PFSK-1 (cell line): ENCODE results near the gene MAP2K7.

ENCODE experiments used
- FOXP2 ChIP-seq: optimal IDR thresholded peaks from 2 replicates; pipeline ENCODE3; 2011; ENCODE audit warnings: borderline replicate concordance, control low read depth, inconsistent platforms; ENCODE audit not compliant: insufficient read depth; ENCODE audit errors: extremely low read length, extremely low read depth
- POLR2AphosphoS5 ChIP-seq: IDR thresholded peaks from 2 replicates; pipeline ENCODE4 v1.6.1; 2012; ENCODE audit warnings: low read depth, mild to moderate bottlenecking, control low read depth, low read length, moderate library complexity
- REST ChIP-seq, 2 experiments: IDR thresholded peaks; 2 replicates each; pipeline versions ENCODE4 v1.6.1 to v1.8.0; 2011 to 2012; ENCODE audit warnings: low read depth in 2 of 2, low read length in 2 of 2, control low read depth in 1 of 2, inconsistent platforms in 1 of 2, mild to moderate bottlenecking in 1 of 2, moderate library complexity in 1 of 2; ENCODE audit not compliant: insufficient read depth in 1 of 2
- SIN3A ChIP-seq: IDR thresholded peaks from 2 replicates; pipeline ENCODE4 v1.6.1; 2012; ENCODE audit warnings: mild to moderate bottlenecking, low read length, moderate library complexity, borderline replicate concordance; ENCODE audit not compliant: insufficient read depth
- TAF1 ChIP-seq: IDR thresholded peaks from 2 replicates; pipeline ENCODE4 v1.6.1; 2012; ENCODE audit warnings: low read length, control low read depth, borderline replicate concordance; ENCODE audit not compliant: insufficient read depth

The MAP2K7 gene

GRCh38 chr19:7916103-7916954 lies 12.7 kb downstream of the MAP2K7 start:
- TF ChIP-seq REST (IDR thresholded peaks at IDR 0.05; ENCODE audit: insufficient read depth in 1 of 2, low read depth in 2 of 2, low read length in 2 of 2), result no peak

GRCh38 chr19:7916955-7917266 lies 13.2 kb downstream of the MAP2K7 start:
- no peak for TF ChIP-seq TAF1
- TF ChIP-seq FOXP2, result no peak

GRCh38 chr19:7917267-7918061 lies 13.8 kb downstream of the MAP2K7 start:
- TF ChIP-seq TAF1 (no peak), REST (IDR thresholded peaks at IDR 0.05; ENCODE audit: insufficient read depth in 1 of 2, low read depth in 2 of 2, low read length in 2 of 2) (no peak), POLR2AphosphoS5 (no peak), SIN3A (no peak), FOXP2 (no peak)

- TF ChIP-seq POLR2AphosphoS5 (peak; percentile 34; the same call in 1 of the 2 replicates), SIN3A (no peak)
These were observed 15.1 kb downstream of the MAP2K7 start for GRCh38 chr19:7918615-7919421.

- TF ChIP-seq POLR2AphosphoS5 (peak; percentile 91), TAF1 (peak; percentile 81), FOXP2 (no peak), REST (IDR thresholded peaks at IDR 0.05; ENCODE audit: insufficient read depth in 1 of 2, low read depth in 2 of 2, low read length in 2 of 2) (peak in 1 of 2 experiments; percentile 29; a peak in 1 of 4 replicates), SIN3A (peak; percentile 25; the same call in 1 of the 2 replicates)
These were observed 16.2 kb downstream of the MAP2K7 start, which contains the start of gene SNAPC2 for GRCh38 chr19:7919610-7920518. Gene SNAPC2, plus strand, starts transcription at chr19:7920338. Its CDS starts 29 bp downstream, at chr19:7920367.
